Measurements from ENCODE around the gene KIF23. TPM values are rescaled to one million over a fixed set of nuclear protein-coding genes. Genes with fewer than 3 reads are reported as not detected.

KIF23 gene
- total and polyA plus RNA-seq, 2 experiments from 2014 or later, result 52.9 to 103 TPM

GRCh38 chr15:69439623-69440022, 25.5 kb downstream of the KIF23 start:
- no peak for ATAC-seq
- DNase-seq (ENCODE audit: low spot score), result no peak
- Mint-ChIP-seq H3K4me1 (no peaks in the 10 kb centered on the region), H3K27me3 (ENCODE audit: insufficient read depth, low read depth, poor library complexity) (no peaks in the 10 kb centered on the region), H3K27ac (no peak overlapping the region), H3K9me3 (no peaks in the 10 kb centered on the region), H3K36me3 (ENCODE audit: low read depth) (peaks cover 89% of the 10 kb centered on the region), H3K4me3 (no peak overlapping the region)
- H3K4me2 ChIP-seq, result no peak overlapping the region
- H3K4me1 ChIP-seq (ENCODE audit: insufficient read depth), result no peaks in the 10 kb centered on the region
- H2AFZ ChIP-seq, result no peak overlapping the region
- TF ChIP-seq CREB1 (CRISPR knock-in tag; IDR thresholded peaks at IDR 0.05; ENCODE audit: low read depth), result no peak
- TF ChIP-seq ZNF114 (CRISPR knock-in tag; IDR thresholded peaks at IDR 0.05), result no peak
- TF ChIP-seq ETS1 (IDR thresholded peaks at IDR 0.05), result no peak
- TF ChIP-seq EZH2phosphoT487 (IDR thresholded peaks at IDR 0.05; ENCODE audit: unreplicated experiment), result no peak
- peaks cover 7% of the 10 kb centered on the region for H4K20me1 ChIP-seq (replicated peaks; ENCODE audit: insufficient read depth)
- no peak overlapping the region for H3K4me3 ChIP-seq
- H3K9me2 ChIP-seq (ENCODE audit: insufficient read depth), result no peaks in the 10 kb centered on the region
- no peaks in the 10 kb centered on the region for H3F3A ChIP-seq (replicated peaks; ENCODE audit: low read depth)
- H3K36me3 ChIP-seq (ENCODE audit: insufficient read depth), result peaks cover 72% of the 10 kb centered on the region
- H3K27ac ChIP-seq (ENCODE audit: low read depth), result no peak overlapping the region; the same call in 1 of the 2 replicates
- H3K27me3 ChIP-seq (ENCODE audit: insufficient read depth), result no peaks in the 10 kb centered on the region
- 0 out of 2 replicates have a peak, but pooled peaks cover 4% of the 10 kb centered on the region for H3K79me2 ChIP-seq (replicated peaks; ENCODE audit: insufficient read depth)

- no peak for DNase-seq (ENCODE audit: low spot score)
- H3K4me1 Mint-ChIP-seq, result no peaks in the 10 kb centered on the region
- TF ChIP-seq CREB1 (CRISPR knock-in tag; IDR thresholded peaks at IDR 0.05; ENCODE audit: low read depth), result no peak
- no peak for TF ChIP-seq EZH2phosphoT487 (IDR thresholded peaks at IDR 0.05; ENCODE audit: unreplicated experiment)
- no peak for TF ChIP-seq ZNF114 (CRISPR knock-in tag; IDR thresholded peaks at IDR 0.05)
- no peak for TF ChIP-seq STAT1 (IDR thresholded peaks at IDR 0.05; ENCODE audit: unreplicated experiment)
- no peak for TF ChIP-seq CTCF (conservative IDR thresholded peaks at IDR 0.05; ENCODE audit: low read depth in 2 of 2)
- TF ChIP-seq REST (IDR thresholded peaks at IDR 0.05; ENCODE audit: unreplicated experiment), result no peak
- no peak for TF ChIP-seq NANOG (IDR thresholded peaks at IDR 0.05; ENCODE audit: borderline replicate concordance)
- TF ChIP-seq EZH2 (IDR thresholded peaks at IDR 0.05; ENCODE audit: low read depth, unreplicated experiment), result no peak
Measured at GRCh38 chr15:69443032-69443611, 29.0 kb downstream of the KIF23 start.

More at GRCh38 chr15:69443032-69443611, 29.0 kb downstream of the KIF23 start:
- no peak overlapping the region for H3K27ac ChIP-seq (ENCODE audit: low read depth)
- H3K36me3 ChIP-seq (ENCODE audit: insufficient read depth), result peaks cover 77% of the 10 kb centered on the region
- H3K36me3 Mint-ChIP-seq (ENCODE audit: low read depth), result peaks cover 90% of the 10 kb centered on the region
- no peaks in the 10 kb centered on the region for H3K27me3 ChIP-seq (ENCODE audit: insufficient read depth)
- H3K4me2 ChIP-seq, result no peak overlapping the region
- H3K9me3 Mint-ChIP-seq, result no peaks in the 10 kb centered on the region
- no peak for ATAC-seq
- no peak overlapping the region for H3K27ac Mint-ChIP-seq
- H3K9me2 ChIP-seq (ENCODE audit: insufficient read depth), result no peaks in the 10 kb centered on the region
- no peaks in the 10 kb centered on the region for H3K27me3 Mint-ChIP-seq (ENCODE audit: insufficient read depth, low read depth, poor library complexity)
- no peak overlapping the region for H3K4me3 Mint-ChIP-seq
- no peaks in the 10 kb centered on the region for H3K4me1 ChIP-seq (ENCODE audit: insufficient read depth)
- no peak overlapping the region for H2AFZ ChIP-seq
- no peak overlapping the region for H3K4me3 ChIP-seq
- H4K20me1 ChIP-seq (replicated peaks; ENCODE audit: insufficient read depth), result peaks cover 6% of the 10 kb centered on the region
- H3K79me2 ChIP-seq (replicated peaks; ENCODE audit: insufficient read depth), result 0 out of 2 replicates have a peak, but pooled peaks cover 4% of the 10 kb centered on the region
- peaks cover 3% of the 10 kb centered on the region; the same call in 1 of the 2 replicates for H3F3A ChIP-seq (replicated peaks; ENCODE audit: low read depth)

All from GM23338 (cell line).